Endothelial cell of hepatic sinusoid (primary cell): Measurements from ENCODE around the gene TES.

Source experiments
- in situ Hi-C: cut with HindIII; loops from 2 replicates; pipeline ENCODE4 v1.10.0; 2017; ENCODE audit warnings: low sequenced_read_pairs

TES gene

GRCh38 chr7:116218747-116219146 is 8.4 kb downstream of the TES start:
- in situ Hi-C loops: loop anchor here (5.0 kb wide), 1 partner anchor 41 kb away; no protein-coding TSS in a partner anchor

DNA sequence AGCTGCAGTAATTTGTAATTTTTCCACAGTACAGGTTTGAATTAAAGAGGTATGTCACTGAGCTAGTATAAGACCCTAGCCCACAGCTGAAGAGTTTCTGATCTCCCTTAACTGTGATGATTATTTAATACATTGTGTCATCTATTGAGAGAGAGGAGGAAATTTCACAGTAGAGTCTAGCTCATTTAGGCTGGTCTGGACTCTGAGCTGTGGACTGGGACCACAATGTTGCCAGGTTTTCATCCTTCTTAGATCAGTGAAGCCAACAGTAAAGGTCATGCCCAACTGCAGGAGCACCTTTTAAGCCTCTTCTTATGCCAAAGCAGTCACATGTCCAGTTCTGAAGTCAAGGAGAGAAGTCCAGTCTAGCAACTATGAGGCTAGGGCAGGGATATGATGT is 8.9 kb downstream of the TES start:
- in situ Hi-C loops: loop anchor here (5.0 kb wide), 1 partner anchor 42 kb away; no protein-coding TSS in a partner anchor

DNA sequence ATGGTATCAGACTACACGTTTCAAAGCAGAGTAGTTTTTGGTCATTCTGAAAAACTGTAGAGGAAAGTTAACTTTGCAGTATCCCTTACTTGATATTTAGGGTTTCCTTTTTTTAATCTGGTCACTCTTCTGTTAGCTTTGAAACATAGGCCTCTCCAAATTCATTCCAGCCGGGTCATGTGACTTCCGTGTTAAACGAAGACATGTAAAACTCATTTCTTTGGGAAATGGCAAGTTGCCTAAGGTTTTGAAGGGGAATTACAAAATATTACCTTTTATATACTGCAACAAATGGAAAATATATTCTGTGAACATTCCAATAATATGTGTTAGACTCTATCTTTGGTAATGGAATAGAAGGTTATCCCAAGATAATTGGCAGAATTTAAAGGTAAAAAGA is 9.5 kb downstream of the TES start:
- in situ Hi-C loops: loop anchor here (5.0 kb wide), 1 partner anchor 43 kb away; no protein-coding TSS in a partner anchor

- in situ Hi-C loops: no loop called here
These were observed 12.2 kb downstream of the TES start for GRCh38 chr7:116222501-116222900.

DNA sequence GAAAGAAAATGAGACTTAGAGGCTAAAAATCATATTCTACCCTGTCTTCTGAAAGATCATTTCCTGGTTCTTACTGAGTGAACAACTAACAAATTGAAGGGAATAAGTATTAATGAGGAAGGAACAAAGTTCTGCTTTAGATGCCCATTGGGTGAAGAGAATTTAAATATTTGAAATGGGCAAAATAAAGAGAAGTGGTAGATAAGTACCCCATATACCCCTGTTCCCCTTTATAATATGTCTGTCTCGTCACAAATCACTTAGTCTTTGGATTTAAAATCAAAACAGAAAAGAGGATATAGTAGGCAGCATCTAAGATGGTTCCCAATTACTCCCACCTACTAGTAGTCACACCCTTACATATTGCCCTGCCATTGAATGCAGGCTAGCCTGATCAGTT is 13.2 kb downstream of the TES start:
- in situ Hi-C loops: no loop called here

DNA sequence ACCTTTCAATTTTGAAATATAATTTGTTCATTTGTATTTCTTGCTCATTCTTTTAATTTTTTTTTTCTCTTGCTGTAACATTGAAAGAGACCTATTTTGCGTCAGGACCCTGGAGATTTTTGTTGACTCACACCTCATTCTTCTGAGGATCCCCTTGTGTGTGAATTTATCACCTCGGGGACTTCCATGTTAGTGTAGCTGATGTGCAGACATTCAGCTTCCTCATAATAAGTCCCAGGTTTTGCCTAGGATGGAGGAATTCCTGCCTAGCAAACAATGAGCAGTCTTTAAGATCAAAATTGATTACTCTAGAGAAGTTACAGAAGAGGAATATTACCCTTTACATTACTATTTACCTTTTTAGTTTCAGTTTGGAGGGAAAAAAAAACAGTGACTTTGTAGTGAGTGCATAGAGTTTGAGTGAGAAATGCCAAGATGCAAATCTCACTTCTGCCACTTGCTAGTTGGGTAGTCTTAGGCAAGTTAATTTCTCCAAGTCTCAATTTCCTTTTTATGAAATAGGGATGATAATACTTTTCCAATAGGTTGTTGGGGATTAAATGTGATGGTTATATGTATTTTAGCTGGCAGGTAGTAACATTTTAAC is 14.3 kb downstream of the TES start:
- in situ Hi-C loops: no loop called here

DNA sequence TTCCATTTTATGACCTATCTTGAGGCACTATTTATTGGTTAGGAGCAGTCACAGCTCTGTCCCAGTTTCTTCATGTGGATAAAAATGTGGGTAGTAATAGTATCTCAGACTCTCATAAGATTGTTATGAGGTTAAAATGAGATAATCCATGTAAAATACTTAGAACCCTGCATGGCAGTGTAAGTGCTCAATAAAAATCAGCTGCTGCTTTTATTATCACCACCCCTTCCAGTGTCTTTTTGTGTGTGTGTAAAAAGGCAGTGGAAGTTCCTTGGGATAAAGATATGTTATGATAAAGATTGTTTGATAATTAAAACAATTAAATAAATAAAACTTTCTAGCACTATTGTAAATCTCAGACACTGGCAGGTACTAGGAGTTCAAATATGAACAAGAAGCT is 15.5 kb downstream of the TES start:
- in situ Hi-C loops: no loop called here

GRCh38 chr7:116226664-116227063 is 16.3 kb downstream of the TES start:
- in situ Hi-C loops: no loop called here

DNA sequence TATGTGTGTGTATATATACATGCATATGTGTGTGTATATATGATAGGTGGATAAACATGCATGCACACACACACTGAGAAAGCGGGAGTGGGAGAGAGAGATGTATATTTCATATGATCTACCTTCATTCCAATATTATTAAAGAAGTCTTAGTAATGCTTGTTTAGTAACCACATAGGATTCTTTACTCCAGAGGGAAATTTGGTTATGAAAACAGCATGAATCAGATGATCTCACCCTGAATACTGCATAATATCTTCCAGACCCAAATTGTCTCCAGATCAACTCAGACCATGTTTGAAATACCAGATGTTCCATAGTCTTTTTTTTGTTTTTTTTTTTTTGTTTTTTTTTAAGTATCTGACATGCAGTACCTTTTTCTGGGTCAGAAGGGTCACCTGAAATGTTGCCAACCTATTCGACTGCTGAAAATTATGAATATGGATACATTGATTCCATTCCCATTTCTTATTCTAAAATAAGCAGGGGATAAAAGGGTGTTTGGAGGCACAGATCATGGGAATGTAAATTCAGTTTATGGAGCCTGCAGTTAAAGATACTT is 17.4 kb downstream of the TES start:
- in situ Hi-C loops: no loop called here

DNA sequence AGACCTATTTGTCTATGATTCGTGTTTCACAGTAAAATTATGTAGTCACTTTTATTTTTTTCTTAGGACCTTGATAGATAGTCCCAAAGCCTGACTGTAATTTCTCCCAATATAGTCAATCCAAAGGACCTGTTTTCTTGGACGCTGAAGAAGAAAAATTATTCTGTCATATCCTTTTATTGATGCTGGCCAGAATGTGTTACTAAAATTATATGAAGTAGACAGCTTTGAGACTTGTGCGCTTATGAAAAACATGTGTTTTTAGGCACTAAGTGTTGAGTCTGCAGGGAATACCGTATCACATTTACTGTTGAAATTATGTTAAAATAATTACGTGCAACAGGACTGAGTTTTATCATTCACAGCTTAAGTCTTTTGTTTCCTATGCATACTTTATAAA is 17.9 kb downstream of the TES start:
- in situ Hi-C loops: no loop called here

- in situ Hi-C loops: no loop called here
These were observed 19.0 kb downstream of the TES start for GRCh38 chr7:116229366-116229765.

- in situ Hi-C loops: no loop called here
These were observed 20.1 kb downstream of the TES start for GRCh38 chr7:116230191-116231005.

- in situ Hi-C loops: no loop called here
These were observed 21.2 kb downstream of the TES start for GRCh38 chr7:116231543-116231942.

DNA sequence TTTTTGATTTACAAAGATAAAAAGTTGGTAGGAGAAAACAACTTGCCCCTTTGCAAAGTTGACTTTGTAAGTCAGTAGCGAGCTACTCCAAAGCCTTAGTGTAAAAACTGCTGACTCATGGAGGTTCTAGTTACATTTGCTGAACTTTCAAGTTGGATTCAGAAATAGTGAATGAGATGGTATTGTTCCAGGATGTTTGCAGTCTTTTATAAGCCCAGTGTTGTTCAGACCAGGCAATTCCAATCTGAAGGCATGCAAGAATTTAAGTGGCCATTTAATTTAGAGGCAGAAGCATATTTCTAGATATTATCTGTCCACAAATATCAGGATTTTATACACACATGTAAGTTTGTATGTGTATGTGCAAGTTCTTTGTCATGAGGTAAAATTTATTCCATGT is 21.6 kb downstream of the TES start:
- in situ Hi-C loops: no loop called here

- in situ Hi-C loops: no loop called here
These were observed 22.0 kb downstream of the TES start for GRCh38 chr7:116232350-116232749.

DNA sequence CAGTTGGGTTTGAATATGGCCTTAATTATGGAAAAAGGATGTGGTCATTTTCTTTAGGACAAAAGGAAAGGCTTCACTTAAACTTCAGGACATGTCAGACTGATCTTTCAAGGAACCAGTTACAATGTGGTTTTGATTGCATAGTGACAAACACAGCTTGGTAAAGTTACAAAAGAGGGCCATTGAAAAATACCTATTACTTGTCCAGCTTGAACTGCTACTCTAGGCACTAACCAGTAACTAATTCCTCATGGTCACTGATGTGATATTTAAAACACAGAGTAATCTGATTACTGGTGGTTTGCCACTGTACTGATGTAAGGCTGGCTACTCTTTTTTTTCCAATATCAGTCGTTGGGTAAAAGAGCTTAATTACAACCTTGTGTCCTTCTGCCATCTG is 22.6 kb downstream of the TES start:
- in situ Hi-C loops: no loop called here

- in situ Hi-C loops: no loop called here
These were observed 24.3 kb downstream of the TES start for GRCh38 chr7:116234517-116235200.

DNA sequence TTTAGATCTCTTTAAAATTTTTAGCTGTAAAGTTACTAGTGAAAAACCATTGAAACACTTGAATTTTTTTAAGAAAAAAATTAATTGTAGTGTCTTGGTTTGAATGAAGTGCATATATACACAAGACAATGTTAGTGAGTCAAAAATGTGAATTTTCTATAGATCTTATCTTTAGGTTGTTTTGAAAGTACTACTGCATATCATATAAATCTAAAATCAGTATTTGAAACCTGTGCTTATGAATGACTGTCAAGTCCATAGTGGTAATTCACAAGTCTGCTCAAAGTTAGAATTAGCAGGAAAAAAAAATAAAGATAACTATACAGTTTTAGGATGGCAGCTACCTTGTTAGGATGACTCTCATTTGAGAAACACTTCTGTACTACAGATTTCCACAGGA is 25.0 kb downstream of the TES start:
- in situ Hi-C loops: no loop called here

DNA sequence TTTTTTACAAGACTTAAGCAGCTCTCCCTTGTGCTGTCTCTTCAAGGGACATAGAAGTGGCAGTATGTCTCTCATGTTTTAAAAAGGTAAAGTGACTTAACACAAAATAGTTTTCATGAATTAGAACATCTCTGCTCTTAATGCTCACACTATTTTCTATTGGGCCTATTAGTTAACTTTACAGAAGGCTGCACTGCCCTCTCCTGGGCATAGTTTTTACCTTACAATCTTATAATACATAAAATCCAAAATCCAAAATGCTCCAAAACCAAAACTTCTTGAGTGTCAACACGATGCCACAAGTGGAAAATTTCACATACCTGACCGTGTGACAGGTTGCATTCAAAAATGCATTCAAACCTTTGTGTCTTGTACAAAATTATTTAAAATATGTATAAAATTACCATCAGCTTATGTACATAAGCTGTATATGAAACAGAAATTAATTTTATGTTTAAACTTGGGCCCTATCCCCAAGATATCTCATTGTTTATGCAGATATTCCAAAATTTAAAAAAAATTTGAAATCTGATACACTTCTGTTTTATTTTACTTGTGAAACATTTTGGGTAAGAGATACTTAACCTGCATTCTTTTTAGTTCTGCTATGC is 25.8 kb downstream of the TES start:
- in situ Hi-C loops: no loop called here

GRCh38 chr7:116239020-116239419 is 28.7 kb downstream of the TES start:
- in situ Hi-C loops: no loop called here

DNA sequence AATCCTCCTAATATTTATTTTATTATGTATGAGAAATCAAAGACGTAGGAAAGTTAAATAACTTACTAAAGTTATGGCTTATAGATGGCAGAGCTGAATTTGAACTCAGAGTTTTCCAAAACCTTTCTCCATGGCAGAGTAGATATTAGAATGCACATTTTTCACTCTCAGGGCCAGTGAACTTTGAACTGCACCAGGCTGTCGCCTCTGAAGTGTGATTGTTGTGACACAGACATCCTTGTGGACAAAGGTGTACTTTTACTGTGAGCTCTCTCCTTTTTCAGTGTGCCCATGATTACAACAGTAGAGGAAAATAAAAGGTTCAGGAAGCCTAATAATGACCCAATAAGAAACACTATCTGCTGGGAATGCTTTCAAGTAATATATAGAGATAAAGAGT is 29.1 kb downstream of the TES start:
- in situ Hi-C loops: no loop called here
